Activated CD4-positive, CD25-positive, alpha-beta regulatory T cell treated with anti-CD3 and anti-CD28 coated beads, Interleukin-2, amount 50 U/mL, for 16 hours (primary cell): ENCODE measurements around the gene COX8A.

Source experiments
- DNase-seq: peaks from one replicate; pipeline ENCODE4 v3.0.0-alpha.2; 2020; ENCODE audit warnings: low read depth, low spot score

COX8A gene

DNA sequence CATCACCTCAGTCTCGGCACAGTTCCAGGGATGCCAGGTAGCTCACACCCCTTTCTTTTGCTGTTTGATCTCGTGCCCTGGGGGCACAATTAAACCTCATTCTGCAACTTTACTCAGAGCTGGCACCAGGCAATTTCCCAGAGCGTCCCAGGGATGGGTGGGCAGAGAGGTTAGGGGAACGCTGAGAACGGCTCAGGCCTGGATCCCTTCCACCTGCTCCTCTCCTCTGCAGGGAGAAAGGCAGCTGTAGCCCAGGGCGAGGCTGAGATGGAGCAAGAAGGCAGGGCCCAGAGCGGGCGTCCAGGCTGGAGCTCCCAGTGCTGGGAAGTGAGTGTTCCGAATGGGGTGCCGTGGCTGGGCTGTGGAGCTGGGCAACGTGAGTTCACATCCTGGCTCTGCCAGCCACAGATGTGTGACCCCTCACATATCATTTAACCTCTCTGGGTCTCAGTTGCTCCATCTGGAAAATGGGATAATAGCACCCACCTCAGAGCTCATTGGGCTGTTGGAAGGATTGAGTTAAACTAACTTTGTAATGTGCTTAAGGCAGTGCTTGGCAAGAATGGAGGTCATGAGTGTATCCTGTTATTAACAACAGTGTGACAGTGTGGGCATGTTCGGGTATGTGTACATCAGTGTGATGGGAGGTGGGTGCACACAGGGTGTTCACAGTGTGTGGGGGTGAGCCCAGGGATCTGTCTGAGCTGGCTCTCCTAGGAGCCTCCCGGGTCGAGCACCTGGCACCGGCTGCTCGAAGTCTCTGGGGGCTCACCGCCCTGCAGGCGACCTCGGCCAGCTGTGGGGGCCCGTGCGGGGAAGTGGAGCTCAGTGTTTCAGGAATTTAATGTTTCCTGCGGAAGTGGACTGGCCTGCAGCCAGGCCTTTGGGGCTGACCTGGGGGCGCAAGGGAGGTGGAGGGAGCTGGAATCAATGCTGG is 27.3 kb downstream of the COX8A start:
- no peak for DNase-seq

DNA sequence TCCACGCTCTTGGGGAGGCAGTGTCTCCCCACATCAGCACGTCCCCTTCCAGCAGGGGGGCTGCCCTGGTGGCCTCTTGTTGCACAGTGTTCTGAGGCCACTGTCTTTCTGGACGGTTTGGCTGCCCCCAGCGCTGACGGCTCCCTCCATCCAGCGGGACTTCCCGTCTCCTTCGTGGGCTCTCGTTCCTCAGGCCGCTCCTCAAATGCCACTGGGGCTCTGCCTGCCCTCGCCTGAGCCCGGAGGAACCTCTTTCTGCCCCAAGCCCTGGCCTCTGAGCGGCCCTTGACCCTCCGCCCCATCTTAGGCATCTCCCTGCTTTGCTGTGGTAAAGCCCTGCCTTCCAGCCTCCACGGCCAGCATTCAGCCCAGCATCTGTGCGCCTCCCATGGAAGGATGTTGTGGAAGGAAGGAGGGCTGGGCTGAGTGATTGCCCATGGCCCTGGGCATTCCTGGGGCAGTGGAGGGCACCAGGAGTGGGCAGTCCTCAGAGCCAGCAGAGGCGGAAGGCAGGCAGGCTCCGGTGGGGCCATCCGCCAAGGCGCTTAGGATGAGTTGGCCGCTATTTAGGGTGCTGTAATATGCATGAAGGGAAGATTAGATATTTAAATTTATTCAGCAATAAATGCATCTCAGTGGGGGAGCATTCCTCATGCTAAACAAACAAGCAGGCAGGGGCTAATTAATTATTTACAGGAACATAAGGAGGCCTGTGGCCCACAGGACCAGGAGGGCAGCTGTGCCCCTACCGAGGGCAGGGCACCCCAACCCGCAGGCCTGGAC is 29.6 kb downstream of the COX8A start:
- DNase-seq: no peak

DNA sequence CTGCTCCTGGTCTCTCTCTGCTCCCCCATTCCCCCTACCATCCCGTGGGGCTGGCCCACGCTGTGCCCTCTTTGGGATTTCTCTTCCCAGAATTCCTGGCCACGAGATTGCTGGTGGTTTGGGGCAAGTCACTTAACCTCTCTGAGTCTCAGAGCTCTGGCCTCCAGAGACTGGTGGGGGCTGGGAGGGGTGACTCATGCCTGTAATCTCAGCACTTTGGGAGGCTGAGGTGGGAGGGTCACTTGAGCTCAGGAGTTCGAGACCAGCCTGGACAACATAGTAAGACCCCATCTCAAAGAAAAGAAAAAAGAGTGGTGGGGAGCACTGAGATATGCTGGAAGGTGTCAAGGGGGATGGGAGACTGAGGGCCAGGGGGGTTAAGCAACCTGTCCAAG is 30.2 kb downstream of the COX8A start:
- no peak for DNase-seq

DNA sequence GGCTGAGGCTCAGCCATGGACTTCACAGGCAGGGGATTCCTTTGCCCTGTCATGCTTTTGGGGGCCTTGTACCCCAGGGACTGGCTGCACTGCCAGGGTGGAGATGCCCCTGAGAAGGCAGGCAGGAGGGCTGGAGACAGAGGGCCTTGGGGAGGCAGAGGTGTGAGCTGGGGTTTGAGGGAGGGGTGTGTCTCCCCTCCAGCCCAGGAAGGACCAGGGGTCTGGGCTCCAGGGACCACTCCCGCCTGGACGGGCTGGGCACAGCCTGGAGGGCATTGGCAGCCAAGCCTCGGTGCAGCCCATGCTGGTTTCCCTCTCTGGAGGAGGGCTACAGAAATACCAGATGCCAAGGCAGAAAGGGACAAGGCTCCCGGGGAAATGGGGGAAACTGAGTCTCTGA is 31.3 kb downstream of the COX8A start:
- DNase-seq: no peak

DNA sequence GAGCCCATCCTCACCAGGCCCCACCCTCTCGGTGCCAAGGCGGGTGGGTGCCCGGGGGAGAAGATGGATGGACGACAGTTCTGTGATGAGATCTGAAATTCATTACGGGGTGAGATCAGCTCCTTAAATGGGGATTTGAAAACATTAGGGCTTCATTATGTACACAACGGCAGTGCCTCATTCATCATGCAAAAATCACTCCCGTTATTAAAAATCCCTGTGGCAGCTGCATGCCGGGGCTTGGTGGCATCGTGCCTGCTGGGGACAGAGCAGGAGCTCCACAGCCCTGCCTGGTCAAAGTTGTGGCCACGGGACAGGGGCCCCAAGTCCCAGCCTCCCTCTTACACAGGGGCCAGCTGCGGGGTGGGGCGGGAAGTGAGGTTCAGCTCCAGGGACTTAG is 32.0 kb downstream of the COX8A start:
- no peak for DNase-seq

DNA sequence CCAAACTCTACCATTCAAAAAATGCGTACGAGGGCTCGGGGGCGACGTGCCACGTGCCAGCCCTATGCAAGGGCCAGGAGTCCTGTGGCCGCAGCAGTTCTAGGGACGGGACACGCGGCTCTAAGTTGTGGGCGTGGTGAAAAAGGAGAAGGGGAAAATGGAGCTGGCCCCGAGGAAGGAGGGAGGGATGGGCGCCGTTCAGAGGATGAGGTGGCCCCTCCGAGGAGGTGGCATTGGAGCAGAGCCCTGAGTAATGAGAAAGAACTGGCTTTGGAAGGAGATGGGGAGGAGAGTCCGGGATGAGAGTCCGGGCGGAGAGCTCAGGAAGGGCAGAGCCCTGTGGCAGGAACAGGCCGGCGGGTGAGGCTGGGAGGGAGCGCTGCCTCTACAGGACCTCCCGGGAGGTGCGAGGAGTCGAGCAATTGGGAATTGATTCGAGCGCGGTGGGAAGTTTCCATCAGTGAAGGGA is 32.8 kb downstream of the COX8A start:
- no peak for DNase-seq

DNA sequence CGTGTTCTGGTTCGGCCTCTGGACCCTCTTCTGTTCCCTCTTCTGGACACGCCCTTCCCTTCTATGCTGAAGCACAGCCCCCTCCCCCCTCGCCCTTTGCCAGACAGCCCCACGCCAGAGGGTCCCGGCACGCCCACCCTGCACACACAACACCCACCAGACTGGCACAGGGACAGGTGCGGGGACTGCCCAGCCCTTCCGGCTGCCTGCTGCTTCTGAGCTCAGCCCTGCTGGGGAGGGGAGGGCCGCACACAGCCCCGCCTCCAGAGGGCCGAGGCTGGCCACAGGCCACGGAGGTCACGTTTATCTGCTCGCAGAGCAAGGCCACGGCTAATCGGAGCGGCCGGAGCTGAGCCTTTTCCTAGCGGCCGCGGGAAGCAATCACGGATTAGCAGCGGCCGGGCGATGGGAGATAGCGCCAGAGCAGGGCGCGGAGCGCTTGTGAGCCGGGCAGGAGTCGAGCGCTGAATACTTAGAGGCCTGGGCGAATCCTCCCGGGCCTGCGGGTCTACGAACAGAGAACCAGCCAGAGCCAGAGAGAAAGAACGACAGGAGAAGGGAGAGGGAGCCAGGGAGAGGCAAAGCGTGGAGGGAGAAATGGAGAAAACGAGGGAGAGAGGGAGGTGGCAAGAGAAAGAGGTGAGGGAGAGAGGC is 33.3 kb downstream of the COX8A start:
- DNase-seq: no peak

DNA sequence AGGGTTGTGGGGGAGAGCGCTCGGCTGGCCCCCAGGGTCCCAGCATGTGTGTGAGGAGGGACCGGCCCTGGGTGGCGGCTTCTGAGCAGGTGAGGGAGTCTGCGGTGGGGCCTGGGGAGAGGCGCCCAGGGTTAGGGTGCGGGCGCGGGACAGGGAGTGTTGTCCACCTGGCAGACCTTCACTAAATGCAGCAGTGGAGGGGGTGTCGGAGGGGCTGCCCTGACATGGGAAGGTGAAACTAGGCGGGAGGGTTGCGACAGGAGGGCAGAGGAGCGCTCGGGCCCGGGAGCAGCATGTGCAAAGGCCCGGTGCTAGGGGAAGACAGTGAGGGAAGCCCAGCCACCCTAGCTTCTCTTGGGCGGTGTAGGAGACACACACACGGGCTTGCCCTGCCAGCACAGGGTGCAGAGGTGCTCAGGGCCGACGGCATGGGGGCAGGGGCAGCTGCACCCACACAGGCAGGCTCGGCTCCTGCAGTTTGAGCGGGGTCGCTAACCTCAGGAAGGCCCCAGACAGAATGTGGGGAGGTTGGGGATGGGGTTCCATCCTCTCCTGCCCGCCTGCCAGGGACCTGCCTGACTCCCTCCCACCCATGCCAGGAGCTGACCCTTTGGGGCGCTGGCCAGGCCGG is 34.0 kb downstream of the COX8A start:
- DNase-seq: no peak

DNA sequence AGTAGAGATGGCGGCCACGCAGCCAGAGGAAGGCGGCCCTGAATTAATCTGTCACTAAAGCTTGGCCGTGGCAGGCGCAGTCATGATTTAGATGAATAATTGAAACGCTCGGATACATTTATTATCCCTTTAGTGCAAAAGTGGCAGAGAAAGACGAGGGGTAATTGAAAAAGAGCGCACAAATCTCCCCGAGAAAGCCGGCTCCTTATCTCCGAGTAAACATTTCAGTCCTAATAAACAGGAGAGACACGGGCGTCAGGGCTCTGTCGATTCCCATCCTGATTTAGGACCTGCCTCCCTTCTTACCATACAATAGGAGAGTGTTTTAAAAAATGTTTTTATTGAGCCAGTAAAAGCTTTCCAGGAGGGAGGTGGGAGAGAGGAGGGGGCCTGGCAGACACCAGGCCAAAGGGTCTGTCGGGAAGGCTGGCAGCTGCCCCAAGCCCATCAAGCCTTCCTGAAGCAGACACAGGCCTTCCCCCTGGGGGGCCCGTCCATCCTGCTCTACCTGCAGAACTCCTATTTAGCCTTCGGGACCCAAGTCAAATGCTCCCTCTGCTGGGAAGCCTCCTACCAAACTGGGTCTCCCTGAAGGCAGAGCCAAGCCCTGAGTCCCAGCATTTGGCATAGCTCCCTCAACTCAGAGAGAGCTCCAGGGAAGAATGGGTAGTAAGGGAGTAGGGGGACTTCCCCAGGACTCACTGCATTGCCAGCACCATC is 34.7 kb downstream of the COX8A start:
- DNase-seq: no peak

DNA sequence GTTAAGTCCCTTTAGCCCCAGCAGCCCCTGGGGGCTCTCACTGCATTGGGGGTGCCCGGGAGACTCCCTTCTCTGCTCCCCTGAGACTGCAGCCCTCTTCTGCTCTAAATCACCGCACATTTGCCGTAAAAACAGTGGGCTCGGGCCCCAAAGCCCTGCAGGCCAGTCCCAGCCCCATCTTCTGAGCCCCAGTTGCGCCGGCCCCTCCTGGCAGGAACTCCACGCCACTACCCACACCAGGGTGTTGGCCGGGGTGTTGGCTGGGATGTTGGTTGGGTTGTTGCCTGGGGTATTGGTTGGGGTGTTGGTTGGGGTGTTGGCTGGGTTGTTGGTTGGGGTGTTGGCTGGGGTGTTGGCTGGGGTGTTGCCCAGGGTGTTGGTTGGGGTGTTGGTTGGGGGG is 35.3 kb downstream of the COX8A start:
- no peak for DNase-seq

DNA sequence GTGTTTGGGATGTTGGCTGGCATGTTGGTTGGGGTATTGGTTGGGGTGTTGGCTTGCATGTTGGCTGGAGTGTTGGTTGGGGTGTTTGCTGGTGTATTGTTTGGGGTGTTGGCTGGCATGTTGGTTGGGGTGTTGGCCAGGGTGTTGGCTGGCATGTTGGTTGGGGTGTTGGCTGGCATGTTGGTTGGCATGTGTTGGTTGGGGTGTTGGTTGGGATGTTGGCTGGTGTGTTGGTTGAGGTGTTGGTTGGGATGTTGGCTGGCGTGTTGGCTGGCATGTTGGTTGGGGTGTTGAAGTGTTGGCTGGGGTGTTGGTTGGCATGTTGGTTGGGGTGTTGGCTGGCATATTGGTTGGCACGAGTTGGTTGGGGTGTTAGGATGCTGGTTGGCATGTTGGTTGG is 36.4 kb downstream of the COX8A start:
- DNase-seq: no peak

DNA sequence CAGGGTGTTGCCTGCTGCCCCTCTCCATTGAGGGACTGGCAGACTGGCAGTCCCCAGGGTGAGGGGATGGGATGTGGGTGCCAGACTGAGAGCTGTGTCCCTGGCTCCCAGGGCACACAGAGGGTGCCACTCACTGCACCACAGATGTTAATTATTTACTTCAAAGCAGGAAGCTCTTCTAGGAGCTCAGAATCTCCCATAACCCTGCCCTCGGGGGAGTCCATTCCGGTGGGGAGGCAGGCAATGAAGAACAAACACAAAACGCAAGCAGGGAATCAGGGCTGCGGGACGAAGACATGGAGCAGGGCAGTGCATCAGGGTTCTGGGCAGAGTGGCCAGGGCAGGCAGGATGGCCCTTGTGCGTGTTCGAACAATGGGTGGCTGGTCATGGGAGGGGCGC is 37.0 kb downstream of the COX8A start:
- no peak for DNase-seq

DNA sequence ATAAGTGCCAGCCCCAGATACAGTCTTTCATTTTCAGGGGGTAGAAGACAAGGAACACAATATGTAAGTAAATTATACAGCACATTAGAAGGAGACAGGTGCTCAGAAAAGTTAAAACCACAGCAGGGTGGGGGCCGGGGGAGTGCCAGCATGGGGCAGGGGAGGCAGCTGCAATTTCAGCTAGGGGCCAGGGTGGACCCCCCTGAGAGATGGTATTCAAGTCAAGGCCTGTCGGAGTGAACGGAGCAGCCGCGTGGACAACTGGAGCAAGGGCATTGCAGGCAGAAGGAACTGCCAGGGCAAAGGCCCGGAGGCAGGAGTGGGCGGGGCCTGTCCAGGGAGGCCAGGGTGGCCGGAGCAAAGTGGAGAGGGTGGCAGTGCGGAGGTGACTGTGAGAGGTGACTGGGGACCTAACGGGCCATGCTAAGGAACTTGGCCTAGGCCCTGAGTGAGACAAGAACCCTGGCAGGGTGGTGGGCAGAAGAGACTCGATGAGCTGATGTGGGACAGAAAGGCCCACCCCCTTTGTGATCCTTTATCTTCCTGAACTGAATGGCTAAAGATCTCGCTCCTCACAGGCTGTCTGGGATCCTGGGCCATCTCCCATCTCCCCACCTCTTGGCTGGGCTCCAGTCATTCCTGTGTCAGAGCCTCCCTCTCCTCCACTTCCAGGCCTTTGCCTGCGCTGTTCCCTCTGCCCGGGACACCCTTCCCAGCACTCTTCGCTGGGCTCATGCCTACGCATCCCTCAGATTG is 38.9 kb downstream of the COX8A start:
- no peak for DNase-seq

DNA sequence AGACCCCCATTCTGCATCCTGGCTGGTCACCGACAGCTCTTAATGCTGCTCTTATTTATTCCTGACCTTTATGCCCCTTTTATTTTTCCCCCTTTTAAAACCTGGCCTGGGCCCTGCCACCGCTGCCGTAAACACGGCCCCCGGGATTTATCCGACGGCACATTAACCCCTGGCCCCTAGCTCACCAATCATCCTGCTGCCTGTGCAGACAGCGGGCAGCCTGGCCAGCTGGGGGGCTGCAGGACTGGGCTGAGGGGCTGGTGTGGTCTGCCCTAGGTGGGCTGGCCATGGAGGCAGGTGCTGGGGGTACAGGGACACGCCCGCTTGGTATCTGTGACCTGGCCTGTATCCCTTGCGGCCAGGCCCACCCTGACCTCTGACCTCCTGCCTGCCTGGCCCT is 39.9 kb downstream of the COX8A start:
- DNase-seq: no peak

DNA sequence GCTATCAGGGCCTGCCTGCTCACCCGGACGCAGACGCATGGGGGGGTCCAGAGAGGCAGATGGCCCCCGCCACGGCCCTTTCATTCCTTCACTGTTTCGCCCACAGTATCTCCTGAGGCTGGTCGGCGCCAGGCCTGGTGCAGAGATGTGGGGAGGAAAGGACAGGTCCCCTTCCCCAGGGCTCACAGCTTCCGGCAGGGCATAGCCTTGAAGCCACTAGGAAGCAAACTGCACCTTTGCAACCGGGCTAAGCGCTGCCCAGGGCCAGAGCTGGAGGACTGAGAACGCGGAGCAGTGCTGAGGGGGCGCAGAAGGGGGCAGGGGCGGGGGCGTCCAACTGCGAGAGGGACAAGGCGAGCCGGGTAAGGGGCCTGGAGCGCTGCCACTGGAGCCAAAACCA is 41.1 kb downstream of the COX8A start:
- no peak for DNase-seq

DNA sequence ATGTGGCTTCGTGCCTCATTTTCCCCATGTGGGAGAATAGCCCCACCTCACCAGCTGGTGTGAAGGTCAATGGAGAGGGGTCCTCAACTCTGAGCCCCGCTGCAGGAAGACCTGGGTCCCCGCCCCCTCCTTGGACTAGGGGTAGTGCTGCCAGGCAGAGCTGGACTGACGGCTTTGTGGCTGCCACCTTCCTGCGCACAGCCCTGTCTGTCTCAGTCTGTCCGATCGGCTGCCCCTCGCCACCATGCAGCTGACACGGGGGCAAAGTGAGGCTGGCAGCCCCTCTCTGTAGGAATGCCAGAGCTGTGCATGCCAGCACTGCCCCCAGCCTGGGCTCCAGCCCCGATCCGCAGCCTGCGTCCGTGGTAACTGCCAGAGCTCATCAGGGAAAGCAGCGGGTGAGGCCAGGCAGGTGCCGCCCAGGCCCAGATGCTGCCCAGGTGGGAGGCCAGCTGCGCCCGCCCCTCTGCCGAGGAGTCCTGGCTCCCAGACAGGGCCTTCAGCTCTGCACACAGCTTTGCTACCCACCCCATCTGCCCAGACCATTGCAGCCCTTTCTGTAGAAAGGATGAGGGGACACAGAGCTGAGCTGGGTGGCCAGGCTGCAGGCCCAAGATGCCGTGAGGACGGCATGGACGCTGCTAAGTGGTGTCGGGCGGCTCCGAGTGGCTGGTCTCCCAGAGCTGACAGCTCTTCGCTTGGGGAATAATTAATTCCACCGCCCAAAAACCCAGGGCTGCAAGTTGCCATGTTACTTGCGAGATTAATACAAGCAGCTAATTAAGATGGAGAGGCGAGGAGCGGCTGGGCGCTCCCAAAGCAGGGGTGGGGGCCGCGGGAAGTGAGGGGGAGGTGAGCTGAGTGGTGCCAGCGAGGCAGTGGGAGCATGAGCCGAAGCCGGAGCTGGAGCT is 41.8 kb downstream of the COX8A start:
- no peak for DNase-seq

DNA sequence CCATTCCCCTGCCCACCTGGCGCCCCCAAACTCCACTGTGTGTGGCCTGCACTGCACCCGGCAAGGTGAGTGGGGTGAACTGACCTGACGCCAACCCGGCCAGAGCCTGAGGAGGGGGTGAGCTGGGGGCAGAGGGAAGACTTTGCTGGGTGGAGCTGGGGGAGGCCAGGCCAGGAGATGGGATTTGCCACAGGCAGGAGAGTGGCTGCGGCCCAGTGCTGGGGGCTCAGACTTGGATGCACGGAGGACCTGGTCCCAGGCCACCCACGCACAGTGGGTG is 43.5 kb downstream of the COX8A start:
- DNase-seq: no peak

DNA sequence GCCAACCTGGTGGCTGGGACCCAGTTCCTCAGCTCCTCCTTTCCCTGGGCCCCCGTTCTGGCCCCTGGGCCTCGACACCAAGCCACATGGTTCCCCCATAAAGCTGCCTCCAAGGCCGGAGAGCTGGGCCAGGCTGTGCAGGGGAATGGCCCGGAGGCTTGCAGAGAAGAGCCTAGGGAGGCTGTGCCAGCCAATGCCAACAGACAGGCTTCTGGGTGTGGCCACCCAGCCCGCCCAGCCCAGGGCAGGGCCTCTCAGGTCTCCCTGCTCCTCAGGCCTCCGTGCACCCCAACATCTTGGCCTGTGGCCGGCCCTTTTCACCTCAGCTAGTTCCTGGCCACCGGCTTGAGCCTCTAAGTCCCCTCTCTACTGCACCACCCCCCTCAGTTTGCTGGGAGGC is 43.9 kb downstream of the COX8A start:
- no peak for DNase-seq
